MM.1S (cell line): Measurements from ENCODE around the gene TRAPPC3.

Experiments used
- DNase-seq: peaks from one replicate; pipeline ENCODE4 v3.0.0-alpha.2; 2015
- H2AFZ ChIP-seq: fragments of 300-600 bp; sonication (generic); 2 replicates; pipeline ENCODE4 v1.6.0; 2016; ENCODE audit warnings: antibody characterized with exemption, low read length
- H3F3A ChIP-seq: fragments of 300-600 bp; sonication (generic); 2 replicates; pipeline ENCODE4 v1.6.1; 2016; ENCODE audit warnings: mild to moderate bottlenecking, antibody characterized with exemption, low read length, moderate library complexity, mixed read lengths; ENCODE audit not compliant: insufficient read depth
- H3K27ac ChIP-seq: fragments of 300-600 bp; sonication (generic); 2 replicates; pipeline ENCODE4 v1.5.1; 2016; ENCODE audit warnings: mild to moderate bottlenecking, low read length
- H3K27me3 ChIP-seq: fragments of 300-600 bp; sonication (generic); replicated peaks from 2 replicates; pipeline ENCODE4 v1.6.0; 2016; ENCODE audit warnings: low read length; ENCODE audit not compliant: insufficient read depth
- H3K36me3 ChIP-seq: fragments of 300-600 bp; sonication (generic); replicated peaks from 2 replicates; pipeline ENCODE4 v1.6.1; 2016; ENCODE audit warnings: mild to moderate bottlenecking, low read length, mixed read lengths; ENCODE audit not compliant: insufficient read depth
- H3K4me1 ChIP-seq: fragments of 300-600 bp; sonication (generic); 2 replicates; pipeline ENCODE4 v1.6.1; 2016; ENCODE audit warnings: low read length, mixed read lengths
- H3K4me2 ChIP-seq: fragments of 300-600 bp; sonication (generic); 2 replicates; pipeline ENCODE4 v1.6.0; 2016; ENCODE audit warnings: low read depth, low read length
- H3K4me3 ChIP-seq: fragments of 300-600 bp; sonication (generic); 2 replicates; pipeline ENCODE4 v1.5.1; 2016; ENCODE audit warnings: low read length, mixed read lengths
- H3K79me2 ChIP-seq: fragments of 300-600 bp; sonication (generic); 2 replicates; pipeline ENCODE4 v1.6.1; 2016; ENCODE audit warnings: mixed run types, low read length, mixed read lengths
- H3K9ac ChIP-seq: fragments of 300-600 bp; sonication (generic); 2 replicates; pipeline ENCODE4 v1.6.1; 2016; ENCODE audit warnings: low read length, mixed read lengths
- H3K9me2 ChIP-seq: fragments of 300-600 bp; sonication (generic); replicated peaks from 2 replicates; pipeline ENCODE4 v1.6.1; 2016; ENCODE audit warnings: mild to moderate bottlenecking, low read length, mixed read lengths; ENCODE audit not compliant: insufficient read depth
- H3K9me3 ChIP-seq: fragments of 300-600 bp; sonication (generic); replicated peaks from 2 replicates; pipeline ENCODE4 v1.6.1; 2016; ENCODE audit warnings: mild to moderate bottlenecking, low read length, mixed read lengths; ENCODE audit not compliant: insufficient read depth
- H4K20me1 ChIP-seq: fragments of 300-600 bp; sonication (generic); 2 replicates; pipeline ENCODE4 v1.6.1; 2016; ENCODE audit warnings: mild to moderate bottlenecking, low read length, moderate library complexity, mixed read lengths; ENCODE audit not compliant: insufficient read depth
- EZH2 ChIP-seq: fragments of 300-600 bp; sonication (generic); optimal IDR thresholded peaks from 2 replicates; pipeline ENCODE3; 2017; ENCODE audit warnings: low read depth, mild to moderate bottlenecking, antibody characterized with exemption, low read length, mixed read lengths
- EZH2phosphoT487 ChIP-seq: fragments of 300-600 bp; sonication (generic); IDR thresholded peaks from 2 replicates; pipeline ENCODE4 v1.6.1; 2018; ENCODE audit warnings: antibody characterized with exemption, low read length
- TF ChIP-seq, protein P1 (sequence below): fragments of 300-600 bp; sonication (generic); IDR thresholded peaks from 2 replicates; pipeline ENCODE4 v1.5.1; 2016; ENCODE audit warnings: antibody characterized with exemption, low read length, mixed read lengths

Gene TRAPPC3

DNA sequence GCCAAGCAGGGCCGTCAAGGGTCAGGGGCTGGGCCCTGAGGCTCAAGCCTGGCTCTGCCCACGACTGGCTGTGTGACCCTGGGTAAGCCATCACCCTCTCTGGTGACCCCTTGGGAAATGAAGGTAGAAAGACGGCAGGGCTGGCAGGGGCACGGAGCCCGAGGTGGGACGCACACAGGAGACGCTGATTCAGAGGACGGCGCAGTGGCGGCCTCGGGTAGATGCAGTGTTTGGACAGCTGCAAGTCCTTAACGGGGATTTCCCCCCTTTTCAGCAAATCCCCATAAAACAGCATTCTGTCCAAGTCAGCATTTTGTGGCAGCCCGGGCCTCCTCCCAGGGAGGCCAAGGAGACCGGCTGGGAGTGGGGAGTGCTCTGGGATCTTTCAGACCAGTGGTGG is 41.0 kb downstream of the TRAPPC3 start:
- Histone ChIP-seq H3K27me3 (no peaks in the 10 kb centered on the region), H3K4me1 (no peaks in the 10 kb centered on the region), H3K4me3 (no peak overlapping the region), H3F3A (no peaks in the 10 kb centered on the region), H3K79me2 (no peaks in the 10 kb centered on the region), H3K27ac (no peak overlapping the region), H3K9me3 (no peaks in the 10 kb centered on the region), H3K9ac (no peak overlapping the region), H3K4me2 (no peak overlapping the region), H2AFZ (no peak overlapping the region), H4K20me1 (no peaks in the 10 kb centered on the region), H3K9me2 (no peaks in the 10 kb centered on the region), H3K36me3 (no peaks in the 10 kb centered on the region)
- DNase-seq, result no peak
- TF ChIP-seq, protein P1, sequence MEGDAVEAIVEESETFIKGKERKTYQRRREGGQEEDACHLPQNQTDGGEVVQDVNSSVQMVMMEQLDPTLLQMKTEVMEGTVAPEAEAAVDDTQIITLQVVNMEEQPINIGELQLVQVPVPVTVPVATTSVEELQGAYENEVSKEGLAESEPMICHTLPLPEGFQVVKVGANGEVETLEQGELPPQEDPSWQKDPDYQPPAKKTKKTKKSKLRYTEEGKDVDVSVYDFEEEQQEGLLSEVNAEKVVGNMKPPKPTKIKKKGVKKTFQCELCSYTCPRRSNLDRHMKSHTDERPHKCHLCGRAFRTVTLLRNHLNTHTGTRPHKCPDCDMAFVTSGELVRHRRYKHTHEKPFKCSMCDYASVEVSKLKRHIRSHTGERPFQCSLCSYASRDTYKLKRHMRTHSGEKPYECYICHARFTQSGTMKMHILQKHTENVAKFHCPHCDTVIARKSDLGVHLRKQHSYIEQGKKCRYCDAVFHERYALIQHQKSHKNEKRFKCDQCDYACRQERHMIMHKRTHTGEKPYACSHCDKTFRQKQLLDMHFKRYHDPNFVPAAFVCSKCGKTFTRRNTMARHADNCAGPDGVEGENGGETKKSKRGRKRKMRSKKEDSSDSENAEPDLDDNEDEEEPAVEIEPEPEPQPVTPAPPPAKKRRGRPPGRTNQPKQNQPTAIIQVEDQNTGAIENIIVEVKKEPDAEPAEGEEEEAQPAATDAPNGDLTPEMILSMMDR, result no peak
- TF ChIP-seq EZH2phosphoT487 (no peak), EZH2 (no peak)

DNA sequence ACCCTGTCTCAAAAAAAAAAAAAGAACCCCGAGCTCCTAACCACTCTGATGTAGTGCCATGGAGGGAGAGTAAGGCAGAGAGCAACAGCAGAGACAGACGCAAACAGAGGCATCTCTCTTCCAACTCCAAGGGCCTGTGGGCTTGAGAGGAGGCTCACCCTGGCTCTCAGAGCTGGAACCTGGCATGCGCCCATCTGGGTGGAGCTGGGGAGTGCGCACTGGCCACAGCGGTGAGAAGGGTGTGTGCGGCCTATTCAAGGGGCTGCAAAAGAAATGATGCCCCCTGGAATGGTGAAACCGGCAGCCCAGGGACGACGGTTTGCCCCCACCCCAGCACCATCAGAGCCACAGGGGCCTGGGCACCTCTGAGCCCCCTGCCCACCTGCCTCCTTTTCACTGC is 41.9 kb downstream of the TRAPPC3 start:
- Histone ChIP-seq H3K9me2 (no peaks in the 10 kb centered on the region), H2AFZ (no peak overlapping the region), H3K27me3 (no peaks in the 10 kb centered on the region), H3K9ac (no peak overlapping the region), H3K27ac (no peak overlapping the region), H3K4me2 (no peak overlapping the region), H3K9me3 (no peaks in the 10 kb centered on the region), H4K20me1 (no peaks in the 10 kb centered on the region), H3F3A (no peaks in the 10 kb centered on the region), H3K4me3 (no peak overlapping the region), H3K4me1 (no peaks in the 10 kb centered on the region), H3K36me3 (no peaks in the 10 kb centered on the region), H3K79me2 (no peaks in the 10 kb centered on the region)
- DNase-seq, result no peak
- no peak for TF ChIP-seq EZH2
- TF ChIP-seq EZH2phosphoT487, result no peak
- TF ChIP-seq, protein P1, result no peak

DNA sequence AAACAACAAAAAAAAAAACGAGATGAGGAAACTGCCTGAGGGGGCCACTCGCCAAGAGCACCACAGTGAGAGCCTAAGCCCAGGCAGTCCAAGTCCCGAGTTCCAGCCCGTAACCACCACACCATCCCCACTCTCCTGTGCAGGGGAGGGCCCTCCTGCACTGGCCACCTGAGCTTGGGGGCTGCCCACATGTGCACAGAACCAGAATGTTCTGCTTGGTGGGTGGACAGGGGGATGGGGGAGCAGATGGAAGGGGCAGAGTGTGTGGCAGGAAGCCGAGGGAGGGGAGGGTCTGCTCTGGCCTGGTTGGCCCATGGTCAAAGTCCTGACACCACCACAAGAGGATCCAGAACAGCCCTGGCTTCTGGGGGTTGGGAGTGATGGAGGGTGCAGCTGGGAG is 43.0 kb downstream of the TRAPPC3 start:
- no peaks in the 10 kb centered on the region for H3F3A ChIP-seq
- no peak for DNase-seq
- no peaks in the 10 kb centered on the region for H4K20me1 ChIP-seq
- H3K9me2 ChIP-seq, result no peaks in the 10 kb centered on the region
- H3K4me2 ChIP-seq, result no peak overlapping the region
- no peaks in the 10 kb centered on the region for H3K79me2 ChIP-seq
- no peaks in the 10 kb centered on the region for H3K4me1 ChIP-seq
- H3K36me3 ChIP-seq, result no peaks in the 10 kb centered on the region
- H3K9ac ChIP-seq, result no peak overlapping the region
- no peak for TF ChIP-seq EZH2
- TF ChIP-seq, protein P1, result no peak
- H3K9me3 ChIP-seq, result no peaks in the 10 kb centered on the region
- H3K27ac ChIP-seq, result no peak overlapping the region
- no peak overlapping the region for H2AFZ ChIP-seq
- no peaks in the 10 kb centered on the region for H3K27me3 ChIP-seq
- no peak overlapping the region for H3K4me3 ChIP-seq

DNA sequence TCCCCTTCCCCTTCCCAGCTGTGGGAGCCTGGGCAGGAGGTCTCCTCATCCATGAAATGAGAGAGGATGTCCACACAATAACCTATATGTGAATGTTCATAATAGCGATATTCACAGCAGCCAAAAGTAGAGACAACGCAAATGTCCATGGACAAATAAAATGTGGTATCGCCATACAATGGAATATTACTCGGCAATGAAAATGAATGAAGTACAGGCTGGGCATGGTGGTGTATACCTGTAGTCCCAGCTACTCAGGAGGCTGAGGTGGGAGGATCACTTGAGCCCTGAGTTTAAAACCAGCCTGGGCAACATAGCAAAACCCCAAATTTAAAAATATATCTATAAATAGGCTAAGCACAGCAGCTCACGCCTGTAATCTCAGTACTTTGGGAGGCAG is 47.7 kb downstream of the TRAPPC3 start:
- Histone ChIP-seq H3K79me2 (no peaks in the 10 kb centered on the region), H4K20me1 (no peaks in the 10 kb centered on the region), H3K9ac (no peak overlapping the region), H3K36me3 (no peaks in the 10 kb centered on the region), H3K4me1 (no peaks in the 10 kb centered on the region), H3K9me3 (no peaks in the 10 kb centered on the region), H3K4me3 (no peak overlapping the region), H3F3A (no peaks in the 10 kb centered on the region), H3K4me2 (no peak overlapping the region), H3K27me3 (no peaks in the 10 kb centered on the region), H3K27ac (no peak overlapping the region), H2AFZ (no peak overlapping the region), H3K9me2 (no peaks in the 10 kb centered on the region)
- TF ChIP-seq, protein P1, result no peak
- TF ChIP-seq EZH2phosphoT487, result no peak
- TF ChIP-seq EZH2, result no peak
- no peak for DNase-seq
